Measurements from ENCODE around the gene CD274. TPM values are rescaled to one million over a fixed set of nuclear protein-coding genes. Genes with fewer than 3 reads are reported as not detected.

CD274 gene
- total and polyA plus RNA-seq, 10 of the 15 experiments (the other 5 are each of a cell fraction or from before 2014, with no cell fraction given): 9.4 to 128 (median 24.6) TPM

- Histone ChIP-seq H2AFZ (ENCODE audit: control insufficient read depth, low read depth, low read length) (no peak overlapping the region), H3K36me3 (ENCODE audit: control insufficient read depth in 2 of 2, insufficient read depth in 2 of 2, low read length in 1 of 2) (no peaks in the 10 kb centered on the region), H3K4me1 (ENCODE audit: control insufficient read depth, insufficient read depth, low read length) (peaks cover 27% of the 10 kb centered on the region), H3K79me2 (ENCODE audit: control insufficient read depth, insufficient read depth, low read length) (no peaks in the 10 kb centered on the region), H3K27ac (ENCODE audit: control insufficient read depth, insufficient read depth) (no peak overlapping the region), H3K27me3 (replicated peaks in 1 of 2; ENCODE audit: control insufficient read depth in 2 of 2, insufficient read depth in 2 of 2, low read length in 1 of 2) (no peaks in the 10 kb centered on the region), H3K9me3 (replicated peaks; ENCODE audit: control insufficient read depth, insufficient read depth, low read length) (peaks cover 5% of the 10 kb centered on the region; the same call in 2 of the 3 replicates), H4K20me1 (ENCODE audit: control insufficient read depth, insufficient read depth) (no peaks in the 10 kb centered on the region), H3K4me2 (ENCODE audit: control insufficient read depth, insufficient read depth) (no peak overlapping the region), H3K9ac (ENCODE audit: control insufficient read depth, insufficient read depth, low read length) (no peak overlapping the region), H3K4me3 (no peak overlapping the region)
- TF ChIP-seq TCF7 (IDR thresholded peaks at IDR 0.05; ENCODE audit: borderline replicate concordance) (no peak), EP300 (IDR thresholded peaks at IDR 0.05; ENCODE audit: borderline replicate concordance in 1 of 2, control insufficient read depth in 1 of 2, low read depth in 2 of 2, low read length in 2 of 2) (no peak), GABPA (IDR thresholded peaks at IDR 0.05; ENCODE audit: low read depth) (no peak), NRF1 (conservative IDR thresholded peaks at IDR 0.05; ENCODE audit: low read depth, low read length) (no peak), NR2C2 (IDR thresholded peaks at IDR 0.05; ENCODE audit: borderline replicate concordance, control insufficient read depth, insufficient read length, low read depth) (no peak)
- ChIA-PET CTCF (interaction anchor here (0.6 to 2.3 kb wide), 2 partner anchors 11 kb away, joined by 3 to 10 read pairs; no protein-coding TSS in a partner anchor), RAD21 (ENCODE audit: unreplicated experiment) (interaction anchor here (0.8 to 3.0 kb wide), 5 partner anchors 11 to 128 kb away, joined by 3 to 14 read pairs (median 4); partner anchors contain the start of gene CD274), POLR2A (interaction anchor here (0.6 to 2.5 kb wide), 5 partner anchors 11 to 437 kb away, joined by 3 to 11 read pairs (median 6); no protein-coding TSS in a partner anchor), SMC1A (ENCODE audit: uncharacterized antibody, unreplicated experiment) (interaction anchor here (0.6 to 1.7 kb wide), 8 partner anchors 12 to 101 kb away, joined by 3 to 6 read pairs (median 3); no protein-coding TSS in a partner anchor)
- DNase-seq (ENCODE audit: low read depth, low spot score) (no peak), ATAC-seq (no peak), FAIRE-seq (no peak)
- intact Hi-C loops (cut with micrococcal nuclease; ENCODE audit: unreplicated experiment) (no loop called here), in situ Hi-C loops (cut with MboI) (no loop called here)
- 97% methylated on average over 8 of the region's 8 CpGs for WGBS (ENCODE audit: insufficient coverage, insufficient replicate concordance, low lambda C conversion rate, missing lambda C conversion rate)
- BruUV-seq (replicated peaks): no TSS peak
These were observed 31.9 kb downstream of the CD274 start for GRCh38 chr9:5482194-5482593.

GRCh38 chr9:5483306-5483705 is 33.0 kb downstream of the CD274 start:
- Histone ChIP-seq H3K4me1 (ENCODE audit: control insufficient read depth, insufficient read depth, low read length) (peaks cover 20% of the 10 kb centered on the region), H3K27ac (ENCODE audit: control insufficient read depth, insufficient read depth) (no peak overlapping the region), H3K9ac (ENCODE audit: control insufficient read depth, insufficient read depth, low read length) (no peak overlapping the region), H3K27me3 (replicated peaks in 1 of 2; ENCODE audit: control insufficient read depth in 2 of 2, insufficient read depth in 2 of 2, low read length in 1 of 2) (no peaks in the 10 kb centered on the region), H3K36me3 (ENCODE audit: control insufficient read depth in 2 of 2, insufficient read depth in 2 of 2, low read length in 1 of 2) (no peaks in the 10 kb centered on the region), H3K4me3 (no peak overlapping the region), H2AFZ (ENCODE audit: control insufficient read depth, low read depth, low read length) (no peak overlapping the region), H3K9me3 (replicated peaks; ENCODE audit: control insufficient read depth, insufficient read depth, low read length) (peaks cover 3% of the 10 kb centered on the region; the same call in 2 of the 3 replicates), H3K79me2 (ENCODE audit: control insufficient read depth, insufficient read depth, low read length) (no peaks in the 10 kb centered on the region), H4K20me1 (ENCODE audit: control insufficient read depth, insufficient read depth) (no peaks in the 10 kb centered on the region), H3K4me2 (ENCODE audit: control insufficient read depth, insufficient read depth) (no peak overlapping the region)
- in situ Hi-C loops (cut with MboI) (no loop called here), intact Hi-C loops (cut with micrococcal nuclease; ENCODE audit: unreplicated experiment) (no loop called here)
- ATAC-seq: no peak
- ChIA-PET RAD21 (ENCODE audit: unreplicated experiment) (interaction anchor here (0.7 to 3.0 kb wide), 8 partner anchors 10 to 356 kb away, joined by 3 to 14 read pairs (median 4); no protein-coding TSS in a partner anchor), POLR2A (interaction anchor here (0.7 to 2.5 kb wide), 2 partner anchors 10 to 35 kb away, joined by 3 to 11 read pairs; no protein-coding TSS in a partner anchor), CTCF (interaction anchor here (2.3 kb wide), 1 partner anchor 10 kb away, joined by 10 read pairs; no protein-coding TSS in a partner anchor), SMC1A (ENCODE audit: uncharacterized antibody, unreplicated experiment) (interaction anchor here (1.0 to 1.7 kb wide), 7 partner anchors 10 to 43 kb away, joined by 3 to 19 read pairs (median 3); no protein-coding TSS in a partner anchor)
- no peak for FAIRE-seq
- 68% methylated on average over 2 of the region's 2 CpGs for WGBS (ENCODE audit: insufficient coverage, insufficient replicate concordance, low lambda C conversion rate, missing lambda C conversion rate)
- no TSS peak for BruUV-seq (replicated peaks)
- DNase-seq (ENCODE audit: low read depth, low spot score): no peak
- TF ChIP-seq SKIL (IDR thresholded peaks at IDR 0.05; ENCODE audit: low read depth, poor library complexity, severe bottlenecking) (no peak), ZBTB4 (CRISPR knock-in tag; IDR thresholded peaks at IDR 0.05) (no peak), MXI1 (IDR thresholded peaks at IDR 0.05; ENCODE audit: low read depth, low read length) (no peak), CEBPB (IDR thresholded peaks at IDR 0.05; ENCODE audit: borderline replicate concordance in 1 of 2, low read depth in 2 of 2, low read length in 2 of 2) (no peak)

All from GM12878 (cell line).